GM19455 (cell line): Measurements from ENCODE around the gene NECTIN4.
"Not testable (repeated sequence)": the region's sequence is repeated elsewhere in the genome, so short reads cannot be mapped to it uniquely, and the experiment has no call there.

ENCODE experiments used
- ATAC-seq: cut with Tn5 transposase; IDR thresholded peaks from one replicate; pipeline ENCODE4 v1.9.1; 2021; ENCODE audit not compliant: unreplicated experiment

The NECTIN4 gene

DNA sequence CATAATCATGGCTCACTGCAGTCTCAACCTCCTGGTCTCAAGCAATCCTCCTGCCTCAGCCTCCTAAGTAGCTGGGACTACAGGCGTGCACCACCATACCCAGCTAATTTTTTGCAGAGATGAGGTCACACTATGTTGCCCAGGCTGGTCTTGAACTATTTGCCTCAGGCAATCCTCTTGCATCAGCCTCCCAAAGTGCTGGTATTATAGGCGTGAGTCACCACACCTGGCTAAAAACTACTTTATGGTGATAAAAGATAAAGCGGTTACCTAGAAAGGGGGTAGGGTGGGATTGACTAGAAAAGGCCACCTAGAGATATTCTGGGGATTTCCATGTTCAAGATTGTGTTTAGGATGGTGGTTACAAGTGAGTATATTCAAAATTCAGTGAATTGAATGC lies 55.6 kb downstream of the NECTIN4 start:
- no peak for ATAC-seq

DNA sequence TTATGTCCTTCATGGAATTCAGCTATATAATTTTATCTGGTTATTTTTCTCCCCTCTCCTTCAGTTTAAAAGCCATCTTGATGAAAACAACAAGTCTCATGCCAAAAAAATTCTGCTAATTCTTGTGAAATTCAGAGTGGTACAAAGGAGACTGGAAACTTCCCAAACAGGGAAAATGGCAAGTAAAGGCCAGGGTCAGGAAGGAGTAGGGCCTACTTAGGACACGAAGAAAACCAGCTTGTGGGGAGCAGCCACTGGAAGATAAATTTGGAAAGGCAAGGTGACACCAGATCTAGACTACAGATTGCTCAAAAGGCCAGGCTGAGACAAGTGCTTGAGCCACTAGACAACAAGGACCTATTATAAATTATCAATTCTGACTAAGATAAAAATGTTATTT lies 56.9 kb downstream of the NECTIN4 start:
- no peak for ATAC-seq

DNA sequence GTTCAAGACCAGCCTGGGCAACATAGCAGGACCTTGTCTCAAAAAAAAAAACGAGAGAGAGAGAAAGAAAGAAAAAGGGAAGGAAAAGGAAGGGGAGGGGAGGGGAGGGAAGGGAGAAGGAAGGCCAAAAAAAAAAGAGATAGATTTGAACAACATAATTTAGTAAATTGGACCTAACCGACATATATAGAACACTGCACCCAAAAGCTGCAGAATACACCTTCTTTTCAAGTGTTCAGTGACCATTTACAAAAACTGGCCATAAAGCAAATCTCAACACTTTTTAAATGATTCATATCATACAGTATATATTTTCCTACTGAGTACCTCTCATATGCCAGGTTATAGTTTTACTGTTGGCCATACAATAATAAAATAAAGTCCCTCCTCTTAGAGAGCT lies 57.5 kb downstream of the NECTIN4 start:
- no peak for ATAC-seq

DNA sequence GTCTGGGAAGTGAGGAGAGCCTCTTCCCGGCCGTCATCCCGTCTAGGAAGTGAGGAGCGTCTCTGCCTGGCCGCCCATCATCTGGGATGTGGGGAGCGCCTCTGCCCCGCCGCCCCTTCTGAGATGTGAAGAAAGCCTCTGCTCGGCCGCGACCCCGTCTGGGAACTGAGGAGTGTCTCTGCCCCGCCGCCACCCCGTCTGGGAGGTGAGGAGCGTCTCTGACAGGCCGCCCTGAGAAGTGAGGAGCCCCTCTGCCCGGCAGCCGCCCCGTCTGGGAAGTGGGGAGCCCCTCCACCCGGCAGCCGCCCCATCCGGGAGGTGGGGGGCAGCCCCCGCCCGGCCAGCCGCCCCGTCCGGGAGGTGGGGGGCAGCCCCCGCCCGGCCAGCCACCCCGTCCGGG lies 59.9 kb downstream of the NECTIN4 start:
- not testable (repeated sequence) for ATAC-seq

DNA sequence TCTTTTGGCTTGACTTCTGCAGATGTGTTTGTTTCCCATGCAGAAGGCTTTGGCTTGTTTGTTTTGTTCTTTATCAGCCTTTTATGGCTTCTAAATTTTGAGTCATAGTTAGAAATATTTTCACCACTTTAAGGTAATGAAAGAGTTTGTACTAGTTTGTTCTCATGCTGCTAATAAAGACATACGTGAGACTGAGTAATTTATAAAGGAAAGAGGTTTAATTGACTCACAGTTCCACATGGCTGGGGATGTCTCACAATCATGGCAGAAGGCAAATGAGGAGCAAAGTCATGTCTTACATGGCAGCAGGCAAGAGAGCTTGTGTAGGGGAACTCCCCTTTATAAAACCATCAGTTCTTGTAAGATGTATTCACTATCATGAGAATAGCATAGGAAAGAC lies 62.4 kb downstream of the NECTIN4 start:
- ATAC-seq: not testable (repeated sequence)

DNA sequence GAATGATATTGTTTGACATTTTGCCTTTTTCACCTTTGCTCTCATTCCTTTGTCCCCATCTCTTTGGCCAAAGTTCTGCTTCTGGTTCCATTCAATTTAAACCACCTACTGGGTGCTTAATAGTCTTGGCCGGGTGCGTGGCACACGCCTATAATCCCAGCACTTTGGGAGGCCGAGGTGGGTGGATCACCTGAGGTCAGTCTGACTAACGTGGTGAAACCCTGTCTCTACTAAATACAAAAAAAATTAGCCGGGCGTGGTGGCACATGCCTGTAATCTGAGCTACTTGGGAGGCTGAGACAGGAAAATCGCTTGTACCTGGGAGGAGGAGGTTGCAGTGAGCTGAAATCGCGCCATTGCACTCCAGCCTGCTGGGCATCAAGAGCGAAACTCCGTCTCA lies 66.9 kb downstream of the NECTIN4 start:
- not testable (repeated sequence) for ATAC-seq

DNA sequence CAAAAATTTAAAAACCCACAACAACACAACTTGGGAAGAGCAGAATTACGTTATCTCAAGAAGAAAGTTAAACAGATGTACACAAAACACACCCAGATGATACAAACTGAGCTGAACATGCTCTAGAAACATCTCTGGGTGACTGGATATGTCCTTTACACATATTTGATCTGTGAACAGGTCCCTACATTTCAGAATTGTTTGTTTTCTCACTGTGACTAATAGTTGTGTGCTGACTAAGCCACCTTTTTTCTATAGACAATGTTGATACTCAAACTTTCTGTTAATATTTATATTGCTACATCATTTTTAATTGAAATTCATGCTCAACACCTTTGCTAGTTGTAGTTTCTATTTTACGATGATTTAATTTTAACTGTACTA lies 67.4 kb downstream of the NECTIN4 start:
- no peak for ATAC-seq

DNA sequence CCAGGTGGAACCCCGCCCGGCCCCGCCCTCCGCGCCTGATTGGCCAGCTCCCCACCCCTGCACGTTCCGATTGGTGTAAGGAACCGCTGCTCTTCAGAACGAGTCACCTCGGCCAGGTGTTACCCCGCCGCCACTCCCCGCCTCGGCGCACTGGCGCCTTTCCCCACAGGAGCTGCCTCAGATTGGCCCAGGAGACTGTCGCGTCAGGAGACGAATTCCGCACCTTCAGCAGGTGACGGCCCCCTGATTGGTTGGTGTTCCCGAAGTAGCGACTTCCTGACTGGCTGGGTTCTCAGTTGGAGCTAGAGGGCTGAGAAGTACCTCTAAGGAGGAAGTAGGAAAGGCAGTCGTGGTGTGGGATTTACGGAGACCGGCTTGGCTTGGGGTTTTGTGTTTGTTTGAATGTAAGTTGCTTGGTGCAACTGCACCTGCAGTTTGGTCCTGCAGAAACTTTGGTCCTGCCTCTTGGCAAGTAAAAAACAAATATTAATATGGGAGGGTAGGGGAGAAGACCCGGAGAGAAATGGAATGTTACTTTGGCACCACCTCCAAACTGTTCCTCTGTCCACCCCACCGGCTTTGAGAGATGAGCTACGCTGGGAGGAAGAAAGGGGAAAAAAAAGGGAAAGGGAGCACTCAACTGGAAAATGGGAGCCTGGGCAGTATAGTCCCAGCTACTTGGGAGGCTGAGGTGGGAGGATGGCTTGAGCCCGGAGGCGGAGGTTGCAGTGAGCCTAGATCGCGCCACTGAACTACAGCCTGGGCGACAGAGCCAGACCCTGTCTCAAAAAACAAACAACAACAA lies 68.0 kb downstream of the NECTIN4 start:
- ATAC-seq: peak; percentile 90
